Kidney (tissue), 14 donors: ENCODE results near the gene ODF2L. TPM values are rescaled to one million over a fixed set of nuclear protein-coding genes. Genes with fewer than 3 reads are reported as not detected.
"Not testable (repeated sequence)": the region's sequence is repeated elsewhere in the genome, so short reads cannot be mapped to it uniquely, and the experiment has no call there.

Source experiments
- DNase-seq, 5 donors: peaks; one replicate each; pipeline ENCODE4 v3.0.0-alpha.2; 2013 to 2020
- FAIRE-seq: peaks from 2 replicates; lab custom pipeline; 2012; peaks lifted over from hg19 to GRCh38; lab: Jason Lieb, UNC
- H3K27ac ChIP-seq, 2 donors: one replicate each; pipeline ENCODE4 v1.7.0; 2013; ENCODE audit warnings: low read depth in 2 of 2, low read length in 2 of 2, inconsistent platforms in 1 of 2
- H3K27me3 ChIP-seq: one replicate; pipeline ENCODE4 v1.7.1; 2013; ENCODE audit warnings: low read length, inconsistent platforms; ENCODE audit not compliant: control insufficient read depth, insufficient read depth
- H3K36me3 ChIP-seq, 3 donors: one replicate each; pipeline versions ENCODE4 v1.7.0 to v1.7.1; 2013; ENCODE audit warnings: low read length in 3 of 3, control low read depth in 1 of 3, inconsistent platforms in 1 of 3; ENCODE audit not compliant: insufficient read depth in 3 of 3, control insufficient read depth in 2 of 3
- H3K4me1 ChIP-seq, 3 donors: one replicate each; pipeline versions ENCODE4 v1.7.0 to v1.7.1; 2013; ENCODE audit warnings: low read length in 3 of 3, inconsistent platforms in 1 of 3, low read depth in 1 of 3; ENCODE audit not compliant: control insufficient read depth in 2 of 3, insufficient read depth in 2 of 3
- H3K4me3 ChIP-seq, 3 donors: one replicate each; pipeline versions ENCODE4 v1.7.0 to v1.8.1; 2013; ENCODE audit warnings: low read length in 3 of 3, control low read depth in 1 of 3, inconsistent platforms in 1 of 3
- H3K9ac ChIP-seq, 3 donors: one replicate each; pipeline versions ENCODE4 v1.7.0 to v1.7.1; 2013; ENCODE audit warnings: low read length in 3 of 3, control low read depth in 1 of 3, inconsistent platforms in 1 of 3
- H3K9me3 ChIP-seq, 3 donors: one replicate each; pipeline versions ENCODE4 v1.7.0 to v1.7.1; 2013; ENCODE audit warnings: low read length in 3 of 3, control low read depth in 1 of 3, inconsistent platforms in 1 of 3; ENCODE audit not compliant: control insufficient read depth in 2 of 3, insufficient read depth in 1 of 3
- intact Hi-C: fragments of 100-400 bp; cut with DNase I; formaldehyde crosslinking; loops from one replicate; pipeline ENCODE4 v1.11.1; 2022
- polyA plus RNA-seq: library from polyadenylated mRNA; stranded (reverse); fragments of 350-450 nt; fragmentation: Illumina TruSeq; extraction: RNeasy Lipid Tissue Mini Kit (QIAGEN cat#74804); gene quantifications from one replicate; pipeline ENCODE4 v1.2.3, GENCODE V29; 2014; ENCODE audit warnings: low read depth, low replicate concordance; ENCODE audit not compliant: insufficient read depth
- total RNA-seq: library from RNA; stranded (reverse); fragmentation: NEBNext Ultra II Directional; extraction: Animal tissue kit (Norgen Biotek cat#: 25700); gene quantifications from one replicate; pipeline ENCODE4 v1.2.1, GENCODE V29; 2021
- TF ChIP-seq, protein P1 (sequence below): IDR thresholded peaks from 3 replicates; pipeline ENCODE4 v1.5.1; 2012; ENCODE audit warnings: mild to moderate bottlenecking, moderate library complexity, borderline replicate concordance; ENCODE audit not compliant: insufficient read depth; ENCODE audit errors: extremely low read depth
- donor health status: control.
- donor health status: control.
- donor health status: control.
- donor health status: control.
- donor health status: control.
- donor health status: DM: yes; HTN: yes; CAD: no.
- donor health status: Normal renal cell carcinoma (clear cell type).

Gene ODF2L
- total and polyA plus RNA-seq, 2 donors from 2014 or later, result 19.2 to 57.3 TPM

DNA sequence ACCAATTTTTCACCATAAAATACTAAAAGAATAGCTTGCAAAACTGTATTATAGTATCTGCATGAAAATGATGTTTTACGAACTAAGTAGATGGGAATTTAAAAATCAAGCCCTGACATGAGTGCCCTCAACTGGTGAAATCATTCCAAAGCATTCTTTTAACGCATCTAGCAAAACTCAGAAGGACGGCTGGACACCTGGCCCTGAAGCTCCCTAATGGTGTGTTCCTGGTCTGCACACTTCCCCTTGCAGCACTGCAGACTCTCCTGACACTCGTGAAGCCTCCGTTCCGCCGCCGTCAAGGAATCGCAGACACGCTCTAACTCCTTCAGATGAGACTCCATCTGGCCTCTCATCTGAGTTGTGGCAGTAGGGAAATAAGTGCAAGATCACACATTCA is 39.9 kb downstream of the ODF2L start:
- Histone ChIP-seq H3K9me3 (no peaks in the 10 kb centered on the region), H3K27ac (no peak overlapping the region), H3K9ac (no peak overlapping the region), H3K4me3 (no peak overlapping the region), H3K27me3 (no peaks in the 10 kb centered on the region), H3K36me3 (peaks cover 0 to 12% (median 11%) of the 10 kb centered on the region in 3 donors), H3K4me1 (no peaks in the 10 kb centered on the region)
- DNase-seq (peak in 1 of 5 donors; percentile 16), FAIRE-seq (no peak)
- TF ChIP-seq, protein P1, sequence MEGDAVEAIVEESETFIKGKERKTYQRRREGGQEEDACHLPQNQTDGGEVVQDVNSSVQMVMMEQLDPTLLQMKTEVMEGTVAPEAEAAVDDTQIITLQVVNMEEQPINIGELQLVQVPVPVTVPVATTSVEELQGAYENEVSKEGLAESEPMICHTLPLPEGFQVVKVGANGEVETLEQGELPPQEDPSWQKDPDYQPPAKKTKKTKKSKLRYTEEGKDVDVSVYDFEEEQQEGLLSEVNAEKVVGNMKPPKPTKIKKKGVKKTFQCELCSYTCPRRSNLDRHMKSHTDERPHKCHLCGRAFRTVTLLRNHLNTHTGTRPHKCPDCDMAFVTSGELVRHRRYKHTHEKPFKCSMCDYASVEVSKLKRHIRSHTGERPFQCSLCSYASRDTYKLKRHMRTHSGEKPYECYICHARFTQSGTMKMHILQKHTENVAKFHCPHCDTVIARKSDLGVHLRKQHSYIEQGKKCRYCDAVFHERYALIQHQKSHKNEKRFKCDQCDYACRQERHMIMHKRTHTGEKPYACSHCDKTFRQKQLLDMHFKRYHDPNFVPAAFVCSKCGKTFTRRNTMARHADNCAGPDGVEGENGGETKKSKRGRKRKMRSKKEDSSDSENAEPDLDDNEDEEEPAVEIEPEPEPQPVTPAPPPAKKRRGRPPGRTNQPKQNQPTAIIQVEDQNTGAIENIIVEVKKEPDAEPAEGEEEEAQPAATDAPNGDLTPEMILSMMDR, result no peak
- intact Hi-C loops, result no loop called here

DNA sequence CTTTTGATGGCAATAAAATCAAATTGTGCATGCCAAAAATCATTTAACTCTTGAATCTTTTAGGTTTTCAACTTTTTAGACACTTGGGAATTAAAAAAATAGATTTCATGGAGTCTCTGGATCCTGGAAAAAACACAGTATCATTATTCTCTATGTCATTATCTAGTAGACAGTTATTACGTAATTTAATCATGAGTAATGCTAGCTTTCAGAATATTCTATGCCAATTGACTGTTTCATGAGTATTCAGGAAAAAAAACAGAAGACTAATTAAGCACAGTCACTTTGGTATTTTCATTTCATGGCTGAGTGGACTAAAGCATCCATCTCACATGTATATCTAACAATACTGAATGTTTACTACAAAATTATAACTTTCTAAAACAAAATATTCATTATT is 44.0 kb downstream of the ODF2L start:
- no peak overlapping the region for H3K4me3 ChIP-seq
- no peak overlapping the region for H3K9ac ChIP-seq
- peaks cover 0 to 11% (median 6%) of the 10 kb centered on the region in 3 donors for H3K36me3 ChIP-seq
- no peaks in the 10 kb centered on the region for H3K9me3 ChIP-seq
- no peak overlapping the region for H3K27ac ChIP-seq
- no peaks in the 10 kb centered on the region for H3K27me3 ChIP-seq
- peak in 2 of 5 donors; percentile 23 to 29 for DNase-seq
- TF ChIP-seq, protein P1, result no peak
- H3K4me1 ChIP-seq, result no peaks in the 10 kb centered on the region
- FAIRE-seq, result no peak
- intact Hi-C loops, result no loop called here

DNA sequence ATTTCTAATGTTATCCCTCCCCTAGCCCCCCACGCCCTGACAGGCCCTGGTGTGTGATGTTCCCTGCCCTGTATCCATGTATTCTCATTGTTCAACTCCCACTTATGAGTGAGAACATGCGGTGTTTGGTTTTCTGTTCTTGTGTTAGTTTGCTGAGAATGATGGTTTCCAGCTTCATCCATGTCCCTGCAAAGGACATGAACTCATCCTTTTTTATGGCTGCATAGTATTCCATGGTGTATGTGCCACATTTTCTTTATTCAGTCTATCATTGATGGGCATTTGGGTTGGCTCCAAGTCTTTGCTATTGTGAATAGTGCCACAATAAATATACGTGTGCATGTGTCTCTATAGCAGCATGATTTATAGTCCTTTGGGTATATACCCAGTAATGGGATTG is 45.9 kb downstream of the ODF2L start:
- H3K4me1 ChIP-seq, FAIRE-seq, DNase-seq, H3K27me3 ChIP-seq, H3K9me3 ChIP-seq, H3K4me3 ChIP-seq, intact Hi-C loops, H3K9ac ChIP-seq, H3K36me3 ChIP-seq, H3K27ac ChIP-seq: not testable (repeated sequence)

DNA sequence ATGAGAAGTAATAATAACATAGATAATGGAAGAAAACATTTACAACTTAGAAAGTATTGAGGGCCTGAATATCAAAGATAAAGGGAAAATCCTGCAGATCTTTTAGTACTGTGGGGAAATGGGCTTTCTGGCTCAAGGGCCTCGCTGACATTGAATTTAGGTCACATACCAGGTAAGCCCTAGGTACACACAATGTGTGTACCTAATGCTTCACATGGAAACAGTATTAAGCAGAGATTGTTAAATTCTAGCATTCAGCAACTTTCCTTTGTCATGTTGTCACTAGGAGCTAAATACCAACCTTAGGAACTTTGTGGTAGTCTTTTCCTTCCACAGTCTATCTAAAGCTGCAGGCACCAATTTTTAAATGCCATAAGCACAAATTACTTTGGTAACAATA is 49.7 kb downstream of the ODF2L start:
- Histone ChIP-seq H3K4me1 (no peaks in the 10 kb centered on the region), H3K4me3 (no peak overlapping the region), H3K9ac (no peak overlapping the region), H3K27ac (no peak overlapping the region), H3K9me3 (no peaks in the 10 kb centered on the region), H3K27me3 (no peaks in the 10 kb centered on the region), H3K36me3 (no peaks in the 10 kb centered on the region)
- FAIRE-seq (no peak), DNase-seq (no peak)
- intact Hi-C loops, result no loop called here
- TF ChIP-seq, protein P1, result no peak
